Neural cell (in vitro differentiated cells): ENCODE results near the gene CAMK1D.
"Not testable (repeated sequence)": the region's sequence is repeated elsewhere in the genome, so short reads cannot be mapped to it uniquely, and the experiment has no call there.

Source experiments
- EP300 ChIP-seq: fragments of 450-650 bp; conservative IDR thresholded peaks from 2 replicates; pipeline ENCODE4 v1.6.1; 2014; ENCODE audit warnings: antibody characterized with exemption, mild to moderate bottlenecking, moderate library complexity; ENCODE audit not compliant: poor library complexity, severe bottlenecking
- EZH2 ChIP-seq: fragments of 200-600, 300-800 bp; shearing (Covaris generic), sonication (generic); IDR thresholded peaks from 2 replicates; pipeline ENCODE4 v1.6.1; 2014; ENCODE audit warnings: antibody characterized with exemption, low read length, borderline replicate concordance, mild to moderate bottlenecking; ENCODE audit not compliant: insufficient read depth, poor library complexity, severe bottlenecking
- MXI1 ChIP-seq: fragments of 450-650 bp; conservative IDR thresholded peaks from 2 replicates; pipeline ENCODE4 v1.6.1; 2014; ENCODE audit warnings: antibody characterized with exemption, mild to moderate bottlenecking; ENCODE audit not compliant: poor library complexity, severe bottlenecking
- POLR2AphosphoS5 ChIP-seq: IDR thresholded peaks from 2 replicates; pipeline ENCODE4 v1.6.1; 2012
- SMC3 ChIP-seq: fragments of 450-650 bp; conservative IDR thresholded peaks from 2 replicates; pipeline ENCODE4 v1.6.1; 2014; ENCODE audit warnings: antibody characterized with exemption, mild to moderate bottlenecking, moderate library complexity; ENCODE audit not compliant: poor library complexity
- TAF1 ChIP-seq: IDR thresholded peaks from 2 replicates; pipeline ENCODE4 v1.6.1; 2012; ENCODE audit warnings: low read depth
- TF ChIP-seq, protein P1 (sequence below): fragments of 450-650 bp; IDR thresholded peaks from 2 replicates; pipeline ENCODE4 v1.5.1; 2014; ENCODE audit warnings: antibody characterized with exemption, mild to moderate bottlenecking, moderate library complexity; ENCODE audit not compliant: poor library complexity, severe bottlenecking

GRCh38 chr10:12439767-12440166, 90.4 kb downstream of the CAMK1D start:
- TF ChIP-seq, protein P1, sequence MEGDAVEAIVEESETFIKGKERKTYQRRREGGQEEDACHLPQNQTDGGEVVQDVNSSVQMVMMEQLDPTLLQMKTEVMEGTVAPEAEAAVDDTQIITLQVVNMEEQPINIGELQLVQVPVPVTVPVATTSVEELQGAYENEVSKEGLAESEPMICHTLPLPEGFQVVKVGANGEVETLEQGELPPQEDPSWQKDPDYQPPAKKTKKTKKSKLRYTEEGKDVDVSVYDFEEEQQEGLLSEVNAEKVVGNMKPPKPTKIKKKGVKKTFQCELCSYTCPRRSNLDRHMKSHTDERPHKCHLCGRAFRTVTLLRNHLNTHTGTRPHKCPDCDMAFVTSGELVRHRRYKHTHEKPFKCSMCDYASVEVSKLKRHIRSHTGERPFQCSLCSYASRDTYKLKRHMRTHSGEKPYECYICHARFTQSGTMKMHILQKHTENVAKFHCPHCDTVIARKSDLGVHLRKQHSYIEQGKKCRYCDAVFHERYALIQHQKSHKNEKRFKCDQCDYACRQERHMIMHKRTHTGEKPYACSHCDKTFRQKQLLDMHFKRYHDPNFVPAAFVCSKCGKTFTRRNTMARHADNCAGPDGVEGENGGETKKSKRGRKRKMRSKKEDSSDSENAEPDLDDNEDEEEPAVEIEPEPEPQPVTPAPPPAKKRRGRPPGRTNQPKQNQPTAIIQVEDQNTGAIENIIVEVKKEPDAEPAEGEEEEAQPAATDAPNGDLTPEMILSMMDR: not testable (repeated sequence)
- not testable (repeated sequence) for TF ChIP-seq EP300, EZH2, TAF1, POLR2AphosphoS5, MXI1, SMC3
